ENCODE measurements around the gene MIGA2.
A peak's percentile ranks its signal among the peaks of the same experiment; 100 is the strongest.

Gene MIGA2

DNA sequence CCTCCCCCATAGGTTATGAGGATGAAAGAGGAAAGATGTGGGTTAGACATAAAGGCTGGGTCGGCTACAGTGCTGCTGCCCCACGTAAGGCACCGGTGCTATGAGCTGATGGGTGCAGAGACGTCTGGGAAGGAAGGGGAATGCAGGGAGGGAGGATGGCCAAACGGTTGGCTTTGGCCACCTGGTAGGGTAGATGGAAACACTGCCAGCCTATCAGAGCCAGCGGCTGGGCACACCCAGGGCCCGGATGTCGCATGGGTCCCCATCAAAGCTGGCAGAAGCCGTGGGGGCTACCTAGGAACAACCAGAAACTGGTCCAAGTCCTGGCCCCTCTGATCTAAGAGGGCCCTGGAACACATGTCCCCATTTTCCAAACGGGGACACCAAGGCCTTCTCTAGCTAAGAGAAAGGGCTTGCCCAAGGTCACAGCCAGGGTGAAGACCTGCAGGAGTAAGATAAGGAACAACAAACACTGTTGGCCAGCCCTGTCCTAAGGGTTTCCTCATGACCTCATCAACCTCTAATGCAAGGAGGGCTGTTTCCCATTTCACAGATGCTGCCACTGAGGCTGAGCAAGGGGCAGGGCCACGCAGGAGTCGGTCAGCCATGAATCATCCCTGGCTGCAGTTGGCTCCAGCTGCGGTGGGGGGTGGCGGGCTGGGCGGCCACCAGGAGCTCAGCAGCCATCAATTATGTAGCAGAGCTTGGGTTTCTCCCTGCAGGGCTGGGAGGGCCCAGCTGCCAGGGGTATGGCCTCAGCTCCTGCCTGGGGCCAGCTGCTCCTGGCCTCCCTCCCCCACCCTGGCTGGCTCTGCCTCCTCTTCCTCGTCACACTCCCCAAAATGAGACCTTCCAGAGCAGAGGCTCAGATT is 13.2 kb upstream of the MIGA2 start:
- Histone ChIP-seq H4K5ac (ENCODE audit: low read length) (no peak overlapping the region), H2BK120ac (ENCODE audit: low read depth, low read length) (no peak overlapping the region), H3K27ac (ENCODE audit: low read depth, low read length) (peak overlapping the region; percentile 2), H2BK15ac (replicated peaks; ENCODE audit: low read depth) (no peak overlapping the region), H3K18ac (ENCODE audit: low read length) (no peak overlapping the region), H4K8ac (ENCODE audit: low read depth, low read length) (no peak overlapping the region), H3K4ac (ENCODE audit: low read depth, low read length) (no peak overlapping the region), H3K79me2 (ENCODE audit: control insufficient read depth, insufficient read depth, low read length) (peaks cover 10% of the 10 kb centered on the region), H2BK5ac (ENCODE audit: low read length) (no peak overlapping the region), H3K4me2 (ENCODE audit: low read length) (no peak overlapping the region), H3K27me3 (ENCODE audit: insufficient read depth, low read length, poor library complexity) (no peaks in the 10 kb centered on the region), H3K4me1 (ENCODE audit: control insufficient read depth, low read depth, low read length) (peaks cover 3% of the 10 kb centered on the region), H2AK5ac (ENCODE audit: low read length) (no peak overlapping the region), H3K56ac (ENCODE audit: low read length) (peak overlapping the region; percentile 38), H3K9ac (ENCODE audit: low read length) (peak overlapping the region; percentile 21), H3K79me1 (ENCODE audit: low read length) (peaks cover 16% of the 10 kb centered on the region), H3K36me3 (ENCODE audit: control insufficient read depth, insufficient read depth, low read length) (no peaks in the 10 kb centered on the region), H3K23ac (ENCODE audit: low read length) (no peak overlapping the region), H3K4me3 (ENCODE audit: low read length) (no peak overlapping the region)
- no CpG with 5 or more reads among the region's 16 CpGs for WGBS (ENCODE audit: extremely low coverage, insufficient coverage, low lambda C conversion rate)
- peak; percentile 78 for DNase-seq

- Histone ChIP-seq H3K79me1 (ENCODE audit: low read length) (peaks cover 16% of the 10 kb centered on the region), H3K56ac (ENCODE audit: low read length) (peak overlapping the region; percentile 38), H2BK5ac (ENCODE audit: low read length) (no peak overlapping the region), H3K36me3 (ENCODE audit: control insufficient read depth, insufficient read depth, low read length) (no peaks in the 10 kb centered on the region), H3K27ac (ENCODE audit: low read depth, low read length) (peak overlapping the region; percentile 2), H3K23ac (ENCODE audit: low read length) (no peak overlapping the region), H2AK5ac (ENCODE audit: low read length) (no peak overlapping the region), H3K18ac (ENCODE audit: low read length) (no peak overlapping the region), H3K4me1 (ENCODE audit: control insufficient read depth, low read depth, low read length) (peaks cover 3% of the 10 kb centered on the region), H3K27me3 (ENCODE audit: insufficient read depth, low read length, poor library complexity) (no peaks in the 10 kb centered on the region), H2BK120ac (ENCODE audit: low read depth, low read length) (no peak overlapping the region), H3K9ac (ENCODE audit: low read length) (peak overlapping the region; percentile 21), H4K5ac (ENCODE audit: low read length) (no peak overlapping the region), H4K8ac (ENCODE audit: low read depth, low read length) (no peak overlapping the region), H3K4ac (ENCODE audit: low read depth, low read length) (no peak overlapping the region), H3K4me2 (ENCODE audit: low read length) (no peak overlapping the region), H3K79me2 (ENCODE audit: control insufficient read depth, insufficient read depth, low read length) (peaks cover 10% of the 10 kb centered on the region), H3K4me3 (ENCODE audit: low read length) (no peak overlapping the region), H2BK15ac (replicated peaks; ENCODE audit: low read depth) (no peak overlapping the region)
- WGBS (ENCODE audit: extremely low coverage, insufficient coverage, low lambda C conversion rate) = no CpG with 5 or more reads among the region's 4 CpGs
- DNase-seq = no peak
These were observed 12.6 kb upstream of the MIGA2 start for GRCh38 chr9:129023908-129024233.

- no peak overlapping the region for H2BK5ac ChIP-seq (ENCODE audit: low read length)
- H3K36me3 ChIP-seq (ENCODE audit: control insufficient read depth, insufficient read depth, low read length) = no peaks in the 10 kb centered on the region
- no peak overlapping the region for H2AK5ac ChIP-seq (ENCODE audit: low read length)
- H3K79me1 ChIP-seq (ENCODE audit: low read length) = peaks cover 16% of the 10 kb centered on the region
- peak overlapping the region; percentile 29 for H3K9ac ChIP-seq (ENCODE audit: low read length)
- H3K27ac ChIP-seq (ENCODE audit: low read depth, low read length) = no peak overlapping the region
- H3K23ac ChIP-seq (ENCODE audit: low read length) = no peak overlapping the region
- H3K4me1 ChIP-seq (ENCODE audit: control insufficient read depth, low read depth, low read length) = peaks cover 3% of the 10 kb centered on the region
- peak; percentile 96 for DNase-seq
- no peaks in the 10 kb centered on the region for H3K27me3 ChIP-seq (ENCODE audit: insufficient read depth, low read length, poor library complexity)
- no peak overlapping the region for H3K4me3 ChIP-seq (ENCODE audit: low read length)
- H3K4ac ChIP-seq (ENCODE audit: low read depth, low read length) = no peak overlapping the region
- peak overlapping the region; percentile 73 for H3K56ac ChIP-seq (ENCODE audit: low read length)
- WGBS (ENCODE audit: extremely low coverage, insufficient coverage, low lambda C conversion rate) = no CpG with 5 or more reads among the region's 17 CpGs
- H3K18ac ChIP-seq (ENCODE audit: low read length) = no peak overlapping the region
- H4K8ac ChIP-seq (ENCODE audit: low read depth, low read length) = no peak overlapping the region
- H3K4me2 ChIP-seq (ENCODE audit: low read length) = peak overlapping the region; percentile 26
- no peak overlapping the region for H2BK120ac ChIP-seq (ENCODE audit: low read depth, low read length)
- no peak overlapping the region for H2BK15ac ChIP-seq (replicated peaks; ENCODE audit: low read depth)
- H4K5ac ChIP-seq (ENCODE audit: low read length) = no peak overlapping the region
- peaks cover 10% of the 10 kb centered on the region for H3K79me2 ChIP-seq (ENCODE audit: control insufficient read depth, insufficient read depth, low read length)
These were observed 9.8 kb upstream of the MIGA2 start for GRCh38 chr9:129026442-129027223.

- Histone ChIP-seq H3K4me2 (ENCODE audit: low read length) (peak overlapping the region; percentile 80), H3K9ac (ENCODE audit: low read length) (peak overlapping the region; percentile 71), H3K36me3 (ENCODE audit: control insufficient read depth, insufficient read depth, low read length) (no peaks in the 10 kb centered on the region), H3K27me3 (ENCODE audit: insufficient read depth, low read length, poor library complexity) (no peaks in the 10 kb centered on the region), H3K4me1 (ENCODE audit: control insufficient read depth, low read depth, low read length) (peaks cover 3% of the 10 kb centered on the region), H2BK120ac (ENCODE audit: low read depth, low read length) (no peak overlapping the region), H2BK5ac (ENCODE audit: low read length) (no peak overlapping the region), H2AK5ac (ENCODE audit: low read length) (no peak overlapping the region), H3K23ac (ENCODE audit: low read length) (no peak overlapping the region), H4K8ac (ENCODE audit: low read depth, low read length) (no peak overlapping the region), H3K79me1 (ENCODE audit: low read length) (peaks cover 16% of the 10 kb centered on the region), H3K27ac (ENCODE audit: low read depth, low read length) (no peak overlapping the region), H3K79me2 (ENCODE audit: control insufficient read depth, insufficient read depth, low read length) (peaks cover 10% of the 10 kb centered on the region), H3K4ac (ENCODE audit: low read depth, low read length) (no peak overlapping the region), H3K18ac (ENCODE audit: low read length) (no peak overlapping the region), H3K4me3 (ENCODE audit: low read length) (peak overlapping the region; percentile 34), H3K56ac (ENCODE audit: low read length) (peak overlapping the region; percentile 89), H2BK15ac (replicated peaks; ENCODE audit: low read depth) (no peak overlapping the region), H4K5ac (ENCODE audit: low read length) (no peak overlapping the region)
- WGBS (ENCODE audit: extremely low coverage, insufficient coverage, low lambda C conversion rate) = no CpG with 5 or more reads among the region's 9 CpGs
- DNase-seq = peak; percentile 61
These were observed 9.2 kb upstream of the MIGA2 start for GRCh38 chr9:129027224-129027684.

DNA sequence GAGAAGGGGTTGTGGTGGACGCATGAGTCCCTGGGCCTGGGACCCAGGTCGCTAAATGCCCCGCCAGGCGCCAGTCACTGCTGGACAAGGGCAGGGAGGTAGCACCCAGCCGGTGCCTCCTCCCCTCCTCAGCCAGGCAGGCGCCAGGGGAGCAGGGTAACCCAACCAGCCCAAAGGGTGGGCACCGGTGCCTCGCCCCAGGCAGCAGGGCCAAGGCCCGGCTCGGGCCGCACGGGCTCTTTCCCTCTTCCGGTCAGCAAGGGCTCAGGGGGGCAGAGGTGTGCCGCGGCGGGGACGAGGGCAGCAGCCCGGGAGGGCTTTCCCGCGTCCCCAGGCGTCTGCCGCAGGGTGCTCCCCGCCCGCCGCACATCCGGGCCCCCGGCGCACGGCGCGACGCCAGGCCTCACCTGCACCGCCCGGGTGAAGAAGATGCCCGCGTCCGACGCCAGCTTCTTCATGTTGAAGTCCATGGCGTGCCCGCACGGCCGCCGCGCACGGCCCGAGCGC is 8.7 kb upstream of the MIGA2 start:
- Histone ChIP-seq H3K79me2 (ENCODE audit: control insufficient read depth, insufficient read depth, low read length) (peaks cover 10% of the 10 kb centered on the region), H3K9ac (ENCODE audit: low read length) (peak overlapping the region; percentile 71), H3K36me3 (ENCODE audit: control insufficient read depth, insufficient read depth, low read length) (no peaks in the 10 kb centered on the region), H2BK120ac (ENCODE audit: low read depth, low read length) (no peak overlapping the region), H3K4me2 (ENCODE audit: low read length) (peak overlapping the region; percentile 80), H3K79me1 (ENCODE audit: low read length) (peaks cover 16% of the 10 kb centered on the region), H2BK15ac (replicated peaks; ENCODE audit: low read depth) (no peak overlapping the region), H3K23ac (ENCODE audit: low read length) (no peak overlapping the region), H3K56ac (ENCODE audit: low read length) (peak overlapping the region; percentile 89), H3K27me3 (ENCODE audit: insufficient read depth, low read length, poor library complexity) (no peaks in the 10 kb centered on the region), H2AK5ac (ENCODE audit: low read length) (no peak overlapping the region), H4K8ac (ENCODE audit: low read depth, low read length) (no peak overlapping the region), H3K4me1 (ENCODE audit: control insufficient read depth, low read depth, low read length) (peaks cover 3% of the 10 kb centered on the region), H4K5ac (ENCODE audit: low read length) (no peak overlapping the region), H3K4ac (ENCODE audit: low read depth, low read length) (no peak overlapping the region), H3K27ac (ENCODE audit: low read depth, low read length) (peak overlapping the region; percentile 52), H2BK5ac (ENCODE audit: low read length) (no peak overlapping the region), H3K4me3 (ENCODE audit: low read length) (peak overlapping the region; percentile 34), H3K18ac (ENCODE audit: low read length) (peak overlapping the region; percentile 15)
- no CpG with 5 or more reads among the region's 47 CpGs for WGBS (ENCODE audit: extremely low coverage, insufficient coverage, low lambda C conversion rate)
- DNase-seq = peak; percentile 67

All from mesendoderm (in vitro differentiated cells).